ENCODE results near the gene AVEN.

- no peak for TF ChIP-seq EZH2 (IDR thresholded peaks at IDR 0.05; ENCODE audit: insufficient read depth, poor library complexity, severe bottlenecking)
- no peak for TF ChIP-seq EZH2phosphoT487 (IDR thresholded peaks at IDR 0.05; ENCODE audit: insufficient read depth, low read depth)
Observed at GRCh38 chr15:33852094-33852493, 186.9 kb downstream of the AVEN start.

Data from GM23248 (cell line).